HL-60 (cell line): Measurements from ENCODE around the gene TTC33.

Experiments
- DNase-seq, 2 experiments: peaks; one replicate each; pipeline ENCODE4 v3.0.0-alpha.2; 2010 to 2020; ENCODE audit warnings: low read depth in 1 of 2, low spot score in 1 of 2
- H3K27ac ChIP-seq: fragments of 250-450 bp; sonication (Bioruptor Pico); replicated peaks from 2 replicates; pipeline ENCODE4 v1.5.1; 2020; ENCODE audit warnings: mild to moderate bottlenecking, moderate library complexity
- H3K27me3 ChIP-seq: fragments of 250-450 bp; sonication (Bioruptor Pico); 2 replicates; pipeline ENCODE4 v1.5.1; 2021; ENCODE audit warnings: mild to moderate bottlenecking, moderate library complexity; ENCODE audit not compliant: insufficient read depth, poor library complexity, severe bottlenecking
- H3K4me3 ChIP-seq: replicated peaks from 2 replicates; pipeline ENCODE4 v1.5.1; 2011; ENCODE audit warnings: mild to moderate bottlenecking, control low read depth, low read length; ENCODE audit not compliant: insufficient read depth
- GABPA ChIP-seq: IDR thresholded peaks from 2 replicates; pipeline ENCODE4 v1.6.1; 2012; ENCODE audit warnings: low read depth
- POLR2AphosphoS5 ChIP-seq: IDR thresholded peaks from 2 replicates; pipeline ENCODE4 v1.6.1; 2012; ENCODE audit warnings: low read depth
- SPI1 ChIP-seq: IDR thresholded peaks from 2 replicates; pipeline ENCODE4 v1.6.1; 2012; ENCODE audit warnings: low read depth, mild to moderate bottlenecking, borderline replicate concordance
- TF ChIP-seq, protein P1 (sequence below): IDR thresholded peaks from one replicate; pipeline ENCODE4 v1.5.1; 2011; ENCODE audit warnings: low read length, control low read depth, inconsistent platforms; ENCODE audit not compliant: insufficient read depth
- TF ChIP-seq, protein P2 (sequence below): IDR thresholded peaks from 2 replicates; pipeline ENCODE4 v1.6.1; 2012; ENCODE audit warnings: low read depth; ENCODE audit not compliant: insufficient replicate concordance

Gene TTC33

DNA sequence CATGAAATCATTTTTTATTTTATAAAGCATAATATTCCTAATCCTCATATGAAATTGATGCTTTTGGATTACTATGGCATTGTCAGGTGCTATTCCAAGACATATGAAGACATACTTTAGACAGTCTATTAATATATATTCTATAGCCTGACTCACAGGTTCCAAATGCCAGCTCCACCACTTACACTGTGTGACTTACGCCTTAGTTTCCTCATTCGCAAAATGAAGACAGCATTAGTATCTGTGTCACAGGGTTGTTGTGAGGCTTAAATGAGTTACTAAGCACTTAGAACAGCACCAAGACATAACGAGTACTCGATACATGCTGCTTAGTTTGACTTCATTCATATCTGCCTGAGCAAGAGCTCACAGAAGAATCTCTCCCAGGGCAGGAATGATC, 208.2 kb downstream of the TTC33 start:
- Histone ChIP-seq H3K27ac (no peak overlapping the region), H3K27me3 (no peaks in the 10 kb centered on the region), H3K4me3 (no peak overlapping the region)
- no peak for DNase-seq
- no peak for TF ChIP-seq GABPA
- TF ChIP-seq, protein P1, sequence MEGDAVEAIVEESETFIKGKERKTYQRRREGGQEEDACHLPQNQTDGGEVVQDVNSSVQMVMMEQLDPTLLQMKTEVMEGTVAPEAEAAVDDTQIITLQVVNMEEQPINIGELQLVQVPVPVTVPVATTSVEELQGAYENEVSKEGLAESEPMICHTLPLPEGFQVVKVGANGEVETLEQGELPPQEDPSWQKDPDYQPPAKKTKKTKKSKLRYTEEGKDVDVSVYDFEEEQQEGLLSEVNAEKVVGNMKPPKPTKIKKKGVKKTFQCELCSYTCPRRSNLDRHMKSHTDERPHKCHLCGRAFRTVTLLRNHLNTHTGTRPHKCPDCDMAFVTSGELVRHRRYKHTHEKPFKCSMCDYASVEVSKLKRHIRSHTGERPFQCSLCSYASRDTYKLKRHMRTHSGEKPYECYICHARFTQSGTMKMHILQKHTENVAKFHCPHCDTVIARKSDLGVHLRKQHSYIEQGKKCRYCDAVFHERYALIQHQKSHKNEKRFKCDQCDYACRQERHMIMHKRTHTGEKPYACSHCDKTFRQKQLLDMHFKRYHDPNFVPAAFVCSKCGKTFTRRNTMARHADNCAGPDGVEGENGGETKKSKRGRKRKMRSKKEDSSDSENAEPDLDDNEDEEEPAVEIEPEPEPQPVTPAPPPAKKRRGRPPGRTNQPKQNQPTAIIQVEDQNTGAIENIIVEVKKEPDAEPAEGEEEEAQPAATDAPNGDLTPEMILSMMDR, result no peak
- TF ChIP-seq, protein P2, sequence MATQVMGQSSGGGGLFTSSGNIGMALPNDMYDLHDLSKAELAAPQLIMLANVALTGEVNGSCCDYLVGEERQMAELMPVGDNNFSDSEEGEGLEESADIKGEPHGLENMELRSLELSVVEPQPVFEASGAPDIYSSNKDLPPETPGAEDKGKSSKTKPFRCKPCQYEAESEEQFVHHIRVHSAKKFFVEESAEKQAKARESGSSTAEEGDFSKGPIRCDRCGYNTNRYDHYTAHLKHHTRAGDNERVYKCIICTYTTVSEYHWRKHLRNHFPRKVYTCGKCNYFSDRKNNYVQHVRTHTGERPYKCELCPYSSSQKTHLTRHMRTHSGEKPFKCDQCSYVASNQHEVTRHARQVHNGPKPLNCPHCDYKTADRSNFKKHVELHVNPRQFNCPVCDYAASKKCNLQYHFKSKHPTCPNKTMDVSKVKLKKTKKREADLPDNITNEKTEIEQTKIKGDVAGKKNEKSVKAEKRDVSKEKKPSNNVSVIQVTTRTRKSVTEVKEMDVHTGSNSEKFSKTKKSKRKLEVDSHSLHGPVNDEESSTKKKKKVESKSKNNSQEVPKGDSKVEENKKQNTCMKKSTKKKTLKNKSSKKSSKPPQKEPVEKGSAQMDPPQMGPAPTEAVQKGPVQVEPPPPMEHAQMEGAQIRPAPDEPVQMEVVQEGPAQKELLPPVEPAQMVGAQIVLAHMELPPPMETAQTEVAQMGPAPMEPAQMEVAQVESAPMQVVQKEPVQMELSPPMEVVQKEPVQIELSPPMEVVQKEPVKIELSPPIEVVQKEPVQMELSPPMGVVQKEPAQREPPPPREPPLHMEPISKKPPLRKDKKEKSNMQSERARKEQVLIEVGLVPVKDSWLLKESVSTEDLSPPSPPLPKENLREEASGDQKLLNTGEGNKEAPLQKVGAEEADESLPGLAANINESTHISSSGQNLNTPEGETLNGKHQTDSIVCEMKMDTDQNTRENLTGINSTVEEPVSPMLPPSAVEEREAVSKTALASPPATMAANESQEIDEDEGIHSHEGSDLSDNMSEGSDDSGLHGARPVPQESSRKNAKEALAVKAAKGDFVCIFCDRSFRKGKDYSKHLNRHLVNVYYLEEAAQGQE, result no peak
- TF ChIP-seq POLR2AphosphoS5, result no peak
- no peak for TF ChIP-seq SPI1

DNA sequence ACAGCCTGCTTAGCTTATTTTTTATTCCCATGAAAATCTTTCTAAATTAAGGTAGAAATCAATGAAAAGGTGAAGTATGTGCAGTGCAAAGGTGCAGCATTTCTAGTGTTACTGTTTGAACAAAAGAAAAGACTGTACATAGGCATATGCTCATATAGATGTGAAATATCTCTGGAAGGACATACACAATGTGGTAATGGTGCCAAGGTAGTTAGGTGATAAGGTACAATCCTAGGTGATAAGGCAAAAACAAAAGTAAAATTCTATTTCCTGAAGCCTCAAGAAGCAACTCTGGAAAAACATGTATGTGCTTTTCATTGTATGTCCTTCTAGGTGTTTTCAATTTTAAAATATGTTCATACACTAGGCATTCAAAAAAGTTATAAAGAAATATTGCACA, 215.5 kb downstream of the TTC33 start:
- DNase-seq, result no peak
- TF ChIP-seq GABPA (no peak), SPI1 (no peak), POLR2AphosphoS5 (no peak)
- TF ChIP-seq, protein P2, result no peak
- TF ChIP-seq, protein P1, result no peak
- no peaks in the 10 kb centered on the region for H3K27me3 ChIP-seq
- no peak overlapping the region for H3K4me3 ChIP-seq
- H3K27ac ChIP-seq, result no peak overlapping the region

DNA sequence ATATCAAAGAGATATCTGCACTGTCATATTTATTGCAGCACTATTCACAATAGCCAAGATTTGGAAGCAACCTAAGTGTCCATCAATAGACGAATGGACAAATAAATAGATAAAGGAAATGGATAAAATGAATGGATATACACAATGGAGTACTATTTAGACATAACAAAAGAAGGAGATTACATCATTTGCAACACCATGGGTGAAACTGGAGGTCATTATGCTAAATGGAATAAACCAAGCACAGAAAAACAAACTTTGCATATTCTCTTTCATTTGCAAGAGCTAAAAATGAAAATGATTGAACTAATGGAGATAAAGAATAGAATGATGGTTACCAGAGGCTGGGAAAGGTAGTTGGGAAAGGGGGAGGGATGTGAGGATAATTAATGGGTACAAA, 231.1 kb downstream of the TTC33 start:
- no peaks in the 10 kb centered on the region for H3K27me3 ChIP-seq
- no peak for DNase-seq
- TF ChIP-seq POLR2AphosphoS5 (no peak), GABPA (no peak), SPI1 (no peak)
- TF ChIP-seq, protein P1, result no peak
- TF ChIP-seq, protein P2, result no peak
- H3K4me3 ChIP-seq, result no peak overlapping the region
- H3K27ac ChIP-seq, result no peak overlapping the region
